Activated T-cell treated with anti-CD3 and anti-CD28 coated beads for 24 hours (primary cell): ENCODE data around the gene LYPD4.
"Not testable (repeated sequence)": the region's sequence is repeated elsewhere in the genome, so short reads cannot be mapped to it uniquely, and the experiment has no call there.

Experiments used
- DNase-seq: peaks from one replicate; pipeline ENCODE4 v3.0.0-alpha.2; 2020; ENCODE audit warnings: low read depth

The LYPD4 gene, protein sequence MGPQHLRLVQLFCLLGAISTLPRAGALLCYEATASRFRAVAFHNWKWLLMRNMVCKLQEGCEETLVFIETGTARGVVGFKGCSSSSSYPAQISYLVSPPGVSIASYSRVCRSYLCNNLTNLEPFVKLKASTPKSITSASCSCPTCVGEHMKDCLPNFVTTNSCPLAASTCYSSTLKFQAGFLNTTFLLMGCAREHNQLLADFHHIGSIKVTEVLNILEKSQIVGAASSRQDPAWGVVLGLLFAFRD

DNA sequence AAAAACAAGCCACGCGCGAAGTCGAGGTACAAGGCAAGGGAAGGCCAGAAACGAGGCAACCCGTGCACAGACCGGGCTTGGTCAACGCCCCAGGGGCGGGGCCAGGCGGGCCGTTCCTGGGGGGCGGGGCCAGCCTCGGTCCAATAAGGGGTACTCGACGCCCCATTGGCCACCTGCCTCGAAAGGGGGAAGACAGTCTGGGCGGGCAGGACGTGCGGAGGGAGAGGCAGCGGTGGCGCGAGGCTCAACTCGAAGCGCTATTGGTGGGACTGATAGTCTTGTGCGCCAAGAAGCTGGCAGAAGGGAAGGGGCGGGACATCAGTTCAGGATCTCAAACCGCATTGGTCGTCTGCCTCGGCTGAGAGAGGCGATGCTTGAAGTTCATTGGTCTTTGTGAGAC is at the start of gene LYPD4:
TSS of gene LYPD4 (minus strand) at position 83 of the 400 bp plus-strand sequence. CDS start 5,398 bp downstream, outside the sequence.
- DNase-seq, result no peak

GRCh38 chr19:41893899-41894298 is 49.4 kb upstream of the LYPD4 start:
- DNase-seq, result no peak

DNA sequence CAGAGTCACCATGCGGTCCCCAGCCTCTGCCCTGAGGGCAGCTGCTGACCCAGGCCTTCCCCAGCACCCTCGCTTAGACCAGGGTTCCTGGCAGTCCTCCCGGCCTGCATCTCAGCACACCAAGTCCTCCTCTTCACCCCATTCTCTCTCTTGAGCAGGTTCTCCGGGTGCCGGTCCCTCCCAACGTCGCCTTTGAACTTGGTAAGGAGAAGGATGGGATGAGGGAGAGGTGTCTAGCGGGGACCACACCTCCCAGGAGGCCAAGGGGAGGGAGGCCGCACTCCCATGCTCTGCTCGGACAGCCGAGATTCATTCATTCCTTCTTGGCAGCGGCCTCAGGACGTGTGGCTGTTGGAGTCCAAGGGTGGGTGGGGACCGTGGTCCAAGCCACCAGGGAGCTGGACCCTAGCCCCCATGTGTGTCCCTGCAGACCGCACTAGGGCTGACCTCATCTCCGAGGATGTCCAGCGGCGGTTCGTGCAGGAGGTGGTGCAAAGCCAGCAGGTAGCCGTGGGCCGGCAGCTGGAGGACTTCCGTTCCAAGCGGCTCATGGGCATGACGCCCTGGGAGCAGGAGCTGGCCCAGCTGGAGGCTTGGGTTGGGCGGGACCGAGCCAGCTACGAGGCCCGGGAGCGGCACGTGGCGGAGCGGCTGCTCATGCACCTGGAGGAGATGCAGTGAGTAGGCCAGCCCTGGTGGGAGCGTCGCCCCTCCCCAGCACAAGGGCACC is 47.9 kb upstream of the LYPD4 start:
- no peak for DNase-seq

- no peak for DNase-seq
These were observed 46.5 kb upstream of the LYPD4 start for GRCh38 chr19:41890936-41891335.

- no peak for DNase-seq
These were observed 45.4 kb upstream of the LYPD4 start for GRCh38 chr19:41889896-41890295.

DNA sequence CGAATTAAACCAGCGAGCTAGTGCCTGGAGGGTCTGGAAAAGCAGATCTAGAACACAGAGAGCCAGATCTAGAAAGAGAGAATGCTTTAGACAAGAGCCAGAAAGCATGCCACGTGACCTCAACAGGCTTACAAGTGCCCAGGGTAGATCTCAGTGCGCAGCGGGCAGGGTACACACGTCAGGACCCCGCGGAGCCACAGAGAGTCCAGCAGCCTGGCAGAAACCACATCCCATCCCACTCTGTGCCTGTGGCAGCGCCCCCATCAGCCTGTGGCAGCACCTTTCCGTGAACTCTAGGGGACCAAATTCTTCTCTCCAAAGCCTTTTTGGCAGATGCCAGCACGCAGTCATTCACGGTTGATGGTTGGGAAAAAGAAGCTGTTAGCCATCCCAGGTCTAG is 44.4 kb upstream of the LYPD4 start:
- no peak for DNase-seq

DNA sequence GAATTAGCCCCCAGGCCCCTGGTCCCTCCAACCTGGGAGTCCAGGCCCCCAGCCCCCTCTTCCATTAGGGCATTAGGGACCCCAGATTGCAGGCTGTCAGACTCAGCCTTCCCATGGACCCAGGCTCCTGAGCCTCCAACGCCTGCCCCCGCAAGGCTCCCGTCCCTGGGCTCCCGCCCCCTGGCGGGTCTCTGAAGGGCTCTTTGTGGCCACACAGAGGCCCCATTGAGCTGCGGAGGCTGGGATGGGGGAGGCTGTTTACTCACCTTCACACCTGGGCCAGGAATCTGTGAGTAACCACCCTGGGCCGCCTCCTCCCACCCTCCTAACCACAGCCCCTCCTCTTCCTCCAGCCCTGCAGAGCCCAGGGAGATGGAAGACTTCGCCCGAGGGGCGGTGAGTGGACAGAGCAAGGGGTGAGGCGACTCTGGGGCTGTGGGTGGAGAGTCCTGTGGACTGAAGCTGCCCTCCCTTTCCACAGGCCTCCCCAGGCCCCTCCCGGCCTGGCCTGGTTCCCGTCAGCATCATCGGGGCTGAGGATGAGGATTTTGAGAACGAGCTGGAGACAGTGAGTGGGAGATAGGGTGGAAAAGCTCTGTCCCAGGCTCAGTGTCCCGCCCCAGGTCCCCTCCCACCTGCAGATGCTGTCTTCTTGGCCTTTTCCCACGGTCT is 43.4 kb upstream of the LYPD4 start:
- DNase-seq, result peak; percentile 83

DNA sequence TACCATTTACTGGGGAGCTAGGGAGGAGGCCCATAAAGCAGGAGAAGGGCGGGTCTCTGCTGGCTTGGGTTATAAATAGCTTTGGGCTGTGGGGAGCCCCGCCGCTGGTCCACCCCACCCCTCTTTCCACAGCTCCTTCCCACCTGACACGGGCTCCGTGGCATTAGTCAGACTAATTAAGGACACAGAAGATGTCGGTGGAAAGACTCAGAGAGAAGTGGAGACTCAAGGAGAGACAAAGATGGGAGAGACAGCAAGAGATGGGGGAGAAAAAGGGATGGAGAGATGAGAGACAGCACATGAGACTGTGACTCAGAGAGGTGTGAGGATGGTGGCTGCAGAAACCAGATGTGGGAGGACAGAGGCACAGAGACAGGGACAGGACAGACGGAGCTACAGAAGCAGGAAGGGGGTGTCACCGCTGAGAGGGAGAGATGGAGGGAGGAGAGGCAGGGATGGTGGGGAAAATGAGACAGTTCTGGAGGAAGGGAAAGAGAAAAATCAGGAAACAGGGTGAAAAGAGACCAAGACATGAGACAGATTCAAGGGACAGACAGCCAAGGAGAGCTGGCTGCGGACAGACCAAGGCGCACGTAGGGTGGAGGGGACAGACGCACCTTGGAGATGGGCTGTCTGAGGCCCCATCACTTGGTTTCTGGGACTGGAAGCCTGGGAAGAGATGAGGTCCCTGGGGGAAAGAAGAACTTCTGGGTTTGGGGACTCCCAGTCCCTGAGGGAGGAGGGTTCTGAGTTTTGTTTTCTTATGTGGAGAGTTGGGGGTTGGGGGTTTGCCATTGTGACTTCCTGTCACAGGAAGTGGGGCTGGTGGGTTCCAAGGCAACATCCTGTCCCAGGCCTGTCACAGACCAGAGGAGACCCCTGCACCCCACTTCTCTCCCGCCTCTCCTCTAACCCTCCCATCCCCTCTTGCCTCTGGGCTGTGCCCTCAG is 42.6 kb upstream of the LYPD4 start:
- peak; percentile 56 for DNase-seq

- DNase-seq, result peak; percentile 85
These were observed 39.6 kb upstream of the LYPD4 start for GRCh38 chr19:41883821-41884733.

DNA sequence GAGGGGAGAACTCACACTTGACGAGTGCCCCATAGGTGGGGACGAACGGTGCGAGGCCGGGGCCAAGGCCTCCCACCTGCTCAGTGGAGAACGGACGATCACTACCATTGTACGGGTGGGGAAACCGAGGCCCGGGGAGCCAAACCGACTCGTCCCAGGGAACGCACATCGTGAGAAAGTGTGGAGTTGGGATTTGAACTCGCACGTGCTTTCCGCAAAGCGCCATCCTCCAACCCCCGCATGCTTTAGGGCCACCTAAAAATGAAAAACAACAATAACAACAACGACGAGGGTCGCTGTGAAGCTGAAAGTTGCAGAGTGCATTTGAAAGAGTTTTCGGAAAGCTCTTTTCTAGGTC is 39.0 kb upstream of the LYPD4 start:
- DNase-seq, result no peak

DNA sequence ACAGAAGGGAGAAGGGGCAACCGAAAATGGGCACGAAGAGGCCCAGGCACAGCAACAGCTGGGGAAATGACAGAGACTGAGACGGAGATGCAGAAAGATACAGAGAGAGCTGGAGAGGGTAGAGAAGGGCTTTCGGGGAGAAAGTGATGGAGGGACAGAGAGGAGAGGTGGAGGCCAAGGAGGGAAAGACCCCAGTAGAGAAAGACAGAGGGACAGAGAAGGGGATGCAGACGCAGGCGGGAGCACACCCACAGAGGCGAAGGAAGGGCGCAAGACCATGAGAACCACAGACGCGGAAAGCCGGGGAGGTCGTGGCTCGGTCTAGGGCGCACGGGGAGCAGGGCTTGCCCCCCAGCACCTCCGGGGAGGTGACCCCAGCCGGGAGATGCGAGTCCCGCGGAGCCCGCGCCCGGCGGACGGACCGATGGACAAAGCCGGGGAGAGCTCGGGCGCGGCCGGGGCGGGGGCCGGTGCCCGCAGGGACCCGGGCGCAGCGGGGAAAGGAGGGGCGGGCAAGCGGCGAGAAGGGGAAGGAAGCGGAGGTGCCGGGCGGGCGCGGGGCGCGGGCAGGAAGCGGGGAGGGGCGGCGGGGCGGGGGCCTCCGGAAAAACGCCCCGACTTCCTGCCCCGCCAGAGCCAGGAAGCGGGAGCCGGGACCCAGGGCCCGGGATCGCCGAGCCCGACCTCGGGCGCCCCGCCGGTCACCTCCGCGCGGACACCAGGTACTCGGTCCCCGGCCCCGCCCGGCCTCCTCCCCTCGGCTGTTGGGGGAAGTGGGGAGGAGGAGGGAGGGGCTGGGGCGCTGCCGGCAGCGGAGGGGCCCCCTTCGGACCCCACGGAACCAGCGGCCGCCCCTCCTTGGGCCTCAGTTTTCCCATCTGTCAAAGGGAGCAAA is 38.3 kb upstream of the LYPD4 start, which contains the start of gene ARHGEF1:
TSS of gene ARHGEF1 (plus strand) at position 617 of the 895 bp plus-strand sequence. CDS start 4,899 bp downstream, outside the sequence.
- no peak for DNase-seq

- no peak for DNase-seq
These were observed 35.8 kb upstream of the LYPD4 start for GRCh38 chr19:41880329-41880708.

- no peak for DNase-seq
These were observed 35.3 kb upstream of the LYPD4 start for GRCh38 chr19:41879670-41880328.

GRCh38 chr19:41879080-41879479 is 34.6 kb upstream of the LYPD4 start:
- DNase-seq, result no peak

GRCh38 chr19:41877916-41878905 is 33.7 kb upstream of the LYPD4 start:
- no peak for DNase-seq

DNA sequence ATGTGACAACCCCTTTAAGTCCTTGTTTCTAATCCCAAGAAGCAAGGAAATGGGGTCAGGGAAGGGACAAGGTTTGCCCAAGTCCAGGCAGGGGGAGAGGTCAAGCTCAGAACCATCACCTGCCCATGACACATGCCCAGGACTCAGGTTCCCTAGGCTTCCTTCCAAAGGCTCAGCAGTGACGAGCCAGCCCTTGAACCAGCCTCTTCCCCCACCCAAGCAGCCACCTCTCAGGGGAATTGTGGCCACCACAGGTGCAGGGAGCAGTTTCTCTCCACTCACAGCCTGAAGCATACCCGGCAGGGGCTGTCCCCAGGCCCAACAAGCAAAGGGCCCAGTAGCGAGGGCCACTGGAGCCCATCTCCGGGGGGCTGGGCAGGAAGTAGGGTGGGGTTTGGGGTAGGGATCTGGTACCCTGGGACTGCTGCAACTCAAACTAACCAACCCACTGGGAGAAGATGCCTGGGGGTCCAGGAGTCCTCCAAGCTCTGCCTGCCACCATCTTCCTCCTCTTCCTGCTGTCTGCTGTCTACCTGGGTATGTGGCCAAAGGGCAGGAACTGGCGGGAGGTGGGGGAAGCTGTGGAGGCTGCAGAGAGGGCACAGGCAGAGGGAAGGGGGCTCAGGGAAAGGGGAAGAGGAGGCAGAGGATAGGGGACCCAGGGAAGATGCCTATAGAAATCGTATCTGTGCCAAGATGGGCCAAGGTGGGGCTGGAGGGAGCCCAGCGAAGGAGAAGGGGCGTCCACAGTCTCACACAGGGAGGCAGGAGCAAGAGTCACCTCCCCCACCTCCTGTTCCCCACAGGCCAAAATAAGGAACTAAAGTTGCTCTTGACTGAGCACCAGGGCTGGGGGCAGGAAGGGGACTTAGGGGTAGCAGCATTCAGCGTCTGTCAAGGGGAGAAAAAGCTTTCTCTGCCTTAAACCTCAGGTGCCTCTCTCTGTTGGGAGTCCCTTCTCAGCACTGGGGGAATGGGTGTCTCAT is 32.7 kb upstream of the LYPD4 start, which contains the start of gene CD79A:
TSS of gene CD79A (plus strand) at position 433 of the 986 bp plus-strand sequence. CDS start at position 459, 26 bp downstream.
- no peak for DNase-seq

DNA sequence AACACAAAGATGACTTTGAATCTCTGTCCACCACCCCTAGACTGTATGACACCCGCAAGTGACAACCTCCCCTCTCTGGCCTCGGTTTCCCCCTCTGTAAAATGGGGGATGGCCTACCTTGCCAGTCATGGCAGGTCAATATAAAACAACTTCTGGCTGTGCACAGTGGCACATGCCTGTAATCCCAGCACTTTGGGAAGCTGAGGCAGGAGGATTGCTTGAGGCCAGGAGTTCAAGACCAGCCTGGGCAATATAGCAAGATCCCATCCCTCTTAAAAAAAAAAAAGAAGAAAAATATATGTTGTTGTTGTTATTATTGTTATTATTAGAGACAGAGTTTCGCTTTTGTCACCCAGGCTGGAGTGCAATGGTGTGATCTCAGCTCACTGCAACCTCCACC is 31.5 kb upstream of the LYPD4 start:
- not testable (repeated sequence) for DNase-seq
